ENCODE results near the gene CFAP52.
A peak's percentile ranks its signal among the peaks of the same experiment; 100 is the strongest.
"Not testable (repeated sequence)": the region's sequence is repeated elsewhere in the genome, so short reads cannot be mapped to it uniquely, and the experiment has no call there.

The CFAP52 gene

GRCh38 chr17:9644910-9645751 lies 68.7 kb downstream of the CFAP52 start, which contains the start of gene USP43:
TSS of gene USP43 (plus strand) at chr17:9645517. CDS start at chr17:9645633, 116 bp downstream.
- DNase-seq, result peak in 6 of 58 donors; percentile 9 to 38 (median 24)

- DNase-seq, result peak in 6 of 58 donors; percentile 1 to 36 (median 15)
Measured at GRCh38 chr17:9645851-9646545, 69.6 kb downstream of the CFAP52 start.

- no peak for DNase-seq
Measured at GRCh38 chr17:9646546-9646885, 70.1 kb downstream of the CFAP52 start.

- peak in 8 of 58 donors; percentile 7 to 42 (median 16) for DNase-seq
Measured at GRCh38 chr17:9647014-9647413, 70.6 kb downstream of the CFAP52 start.

GRCh38 chr17:9648521-9649110 lies 72.2 kb downstream of the CFAP52 start:
- no peak for DNase-seq

GRCh38 chr17:9658593-9659211 lies 82.3 kb downstream of the CFAP52 start:
- DNase-seq, result peak in 19 of 58 donors; percentile 8 to 74 (median 38)

GRCh38 chr17:9661027-9661426 lies 84.6 kb downstream of the CFAP52 start:
- DNase-seq, result no peak

- DNase-seq, result not testable (repeated sequence)
Measured at GRCh38 chr17:9663511-9663910, 87.1 kb downstream of the CFAP52 start.

- DNase-seq, result no peak
Measured at GRCh38 chr17:9666461-9667050, 90.1 kb downstream of the CFAP52 start.

GRCh38 chr17:9668517-9668916 lies 92.1 kb downstream of the CFAP52 start:
- no peak for DNase-seq

GRCh38 chr17:9669551-9670008 lies 93.1 kb downstream of the CFAP52 start:
- no peak for DNase-seq

- DNase-seq, result no peak
Measured at GRCh38 chr17:9670596-9670995, 94.2 kb downstream of the CFAP52 start.

- DNase-seq, result no peak
Measured at GRCh38 chr17:9671559-9671958, 95.1 kb downstream of the CFAP52 start.

- DNase-seq, result no peak
Measured at GRCh38 chr17:9672266-9672665, 95.8 kb downstream of the CFAP52 start.

- DNase-seq, result no peak
Measured at GRCh38 chr17:9672691-9673090, 96.2 kb downstream of the CFAP52 start.

- no peak for DNase-seq
Measured at GRCh38 chr17:9676084-9676483, 99.6 kb downstream of the CFAP52 start.

- DNase-seq, result no peak
Measured at GRCh38 chr17:9676820-9677310, 100.4 kb downstream of the CFAP52 start.

GRCh38 chr17:9677411-9677810 lies 101.0 kb downstream of the CFAP52 start:
- DNase-seq, result no peak

- no peak for DNase-seq
Measured at GRCh38 chr17:9677896-9678295, 101.5 kb downstream of the CFAP52 start.

GRCh38 chr17:9684955-9685621 lies 108.6 kb downstream of the CFAP52 start:
- DNase-seq, result no peak
